Urinary bladder (tissue), 4 donors: ENCODE data around the gene CCSER2. TPM values are rescaled to one million over a fixed set of nuclear protein-coding genes. Genes with fewer than 3 reads are reported as not detected.

ENCODE experiments used
- DNase-seq: peaks from one replicate; pipeline ENCODE4 v3.0.0-alpha.2; 2015; ENCODE audit errors: extremely low spot score
- H3K27ac ChIP-seq: one replicate; pipeline ENCODE4 v1.5.1; 2013; ENCODE audit warnings: low read depth, mild to moderate bottlenecking, moderate library complexity
- H3K36me3 ChIP-seq: one replicate; pipeline ENCODE4 v1.6.1; 2013; ENCODE audit warnings: mild to moderate bottlenecking, moderate library complexity; ENCODE audit not compliant: insufficient read depth
- H3K4me1 ChIP-seq: one replicate; pipeline ENCODE4 v1.6.1; 2013; ENCODE audit warnings: mild to moderate bottlenecking, moderate library complexity; ENCODE audit not compliant: insufficient read depth
- H3K4me3 ChIP-seq: one replicate; pipeline ENCODE4 v1.5.1; 2013; ENCODE audit warnings: low read depth, low read length
- WGBS: extraction: QIAGEN DNeasy Blood & Tissue Kit; methylation state at CpG from one replicate; pipeline ENCODE4 v1.1.7; 2013; 5-methylcytosine and 5-hydroxymethylcytosine counted together
- polyA plus RNA-seq: library from polyadenylated mRNA; stranded (reverse); fragments of 200-250 nt; gene quantifications from one replicate; pipeline ENCODE4 v1.2.3, GENCODE V29; 2013
- total RNA-seq: library from RNA; depleted of rRNA; stranded (reverse); fragments of >200 nt; gene quantifications from one replicate; pipeline ENCODE4 v1.2.3, GENCODE V29; 2014
- donor health status: healthy with polysubstance abuse.
- donor health status: healthy.

CCSER2 gene
- total and polyA plus RNA-seq, 2 donors, result 22.1 to 75.4 TPM

- H3K27ac ChIP-seq, result no peak overlapping the region
- 37% methylated on average over 4 of the region's 4 CpGs for WGBS
- H3K36me3 ChIP-seq, result no peaks in the 10 kb centered on the region
- no peak for DNase-seq
- H3K4me3 ChIP-seq, result no peak overlapping the region
- H3K4me1 ChIP-seq, result no peaks in the 10 kb centered on the region
Observed at GRCh38 chr10:84563868-84564267, 235.5 kb downstream of the CCSER2 start.

GRCh38 chr10:84565881-84566582 lies 237.6 kb downstream of the CCSER2 start:
- no peak overlapping the region for H3K4me3 ChIP-seq
- H3K27ac ChIP-seq, result no peak overlapping the region
- WGBS, result 65% methylated on average over 6 of the region's 6 CpGs
- no peak for DNase-seq
- H3K4me1 ChIP-seq, result no peaks in the 10 kb centered on the region
- no peaks in the 10 kb centered on the region for H3K36me3 ChIP-seq

- Histone ChIP-seq H3K4me1 (no peaks in the 10 kb centered on the region), H3K4me3 (no peak overlapping the region), H3K27ac (no peak overlapping the region), H3K36me3 (no peaks in the 10 kb centered on the region)
- WGBS, result 23% methylated on average over 2 of the region's 2 CpGs
- no peak for DNase-seq
Observed at GRCh38 chr10:84567133-84567532, 238.7 kb downstream of the CCSER2 start.

Other genes starting within 250 kb of the CCSER2 start
- gene GHITM, start 189.1 kb upstream of the CCSER2 start, total RNA-seq, result 108 TPM
- gene GHITM, start 189.1 kb upstream of the CCSER2 start, polyA plus RNA-seq, result 172 TPM
- gene GPR15LG, start 154.8 kb upstream of the CCSER2 start, total RNA-seq, result 16.6 TPM
- 18.6 TPM for gene GPR15LG, start 154.8 kb upstream of the CCSER2 start, polyA plus RNA-seq
- 0.32 TPM for gene CDHR1, start 134.1 kb upstream of the CCSER2 start, total RNA-seq
- gene CDHR1, start 134.1 kb upstream of the CCSER2 start, polyA plus RNA-seq, result 0.08 TPM
- not detected for gene LRIT2, start 103.0 kb upstream of the CCSER2 start, total RNA-seq
- not detected for gene LRIT2, start 103.0 kb upstream of the CCSER2 start, polyA plus RNA-seq
- gene LRIT1, start 87.0 kb upstream of the CCSER2 start, total RNA-seq, result not detected
- gene LRIT1, start 87.0 kb upstream of the CCSER2 start, polyA plus RNA-seq, result not detected
- gene RGR, start 83.5 kb upstream of the CCSER2 start, total RNA-seq, result 0.74 TPM
- 0.27 TPM for gene RGR, start 83.5 kb upstream of the CCSER2 start, polyA plus RNA-seq